ENCODE results near the gene TCHH.
"Not testable (repeated sequence)": the region's sequence is repeated elsewhere in the genome, so short reads cannot be mapped to it uniquely, and the experiment has no call there.

The TCHH gene

DNA sequence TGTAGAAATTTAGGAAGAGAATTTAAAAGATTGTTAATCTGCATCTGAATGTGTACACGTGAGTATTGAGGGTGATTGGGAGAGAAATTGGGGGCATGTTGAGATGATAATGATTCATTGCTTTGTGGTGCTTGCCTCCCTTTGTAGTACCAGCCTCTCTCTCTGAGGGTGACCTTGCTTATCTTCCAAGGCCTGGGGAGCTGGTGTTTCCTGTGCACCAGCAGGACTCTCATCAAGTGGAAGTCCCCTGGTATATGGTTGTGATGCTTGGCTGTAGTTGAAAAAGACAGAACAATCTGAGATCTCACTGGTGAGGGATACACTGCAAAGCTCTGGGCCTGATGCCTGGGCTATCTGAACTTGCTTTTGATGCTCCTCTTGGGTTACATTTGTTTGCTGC, 30.4 kb downstream of the TCHH start:
- H3K4me3 ChIP-seq (ENCODE audit: low read depth, low read length): no peak overlapping the region
- TF ChIP-seq, protein P1, sequence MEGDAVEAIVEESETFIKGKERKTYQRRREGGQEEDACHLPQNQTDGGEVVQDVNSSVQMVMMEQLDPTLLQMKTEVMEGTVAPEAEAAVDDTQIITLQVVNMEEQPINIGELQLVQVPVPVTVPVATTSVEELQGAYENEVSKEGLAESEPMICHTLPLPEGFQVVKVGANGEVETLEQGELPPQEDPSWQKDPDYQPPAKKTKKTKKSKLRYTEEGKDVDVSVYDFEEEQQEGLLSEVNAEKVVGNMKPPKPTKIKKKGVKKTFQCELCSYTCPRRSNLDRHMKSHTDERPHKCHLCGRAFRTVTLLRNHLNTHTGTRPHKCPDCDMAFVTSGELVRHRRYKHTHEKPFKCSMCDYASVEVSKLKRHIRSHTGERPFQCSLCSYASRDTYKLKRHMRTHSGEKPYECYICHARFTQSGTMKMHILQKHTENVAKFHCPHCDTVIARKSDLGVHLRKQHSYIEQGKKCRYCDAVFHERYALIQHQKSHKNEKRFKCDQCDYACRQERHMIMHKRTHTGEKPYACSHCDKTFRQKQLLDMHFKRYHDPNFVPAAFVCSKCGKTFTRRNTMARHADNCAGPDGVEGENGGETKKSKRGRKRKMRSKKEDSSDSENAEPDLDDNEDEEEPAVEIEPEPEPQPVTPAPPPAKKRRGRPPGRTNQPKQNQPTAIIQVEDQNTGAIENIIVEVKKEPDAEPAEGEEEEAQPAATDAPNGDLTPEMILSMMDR (IDR thresholded peaks at IDR 0.05; ENCODE audit: borderline replicate concordance, insufficient read depth, low read depth, low read length): no peak

DNA sequence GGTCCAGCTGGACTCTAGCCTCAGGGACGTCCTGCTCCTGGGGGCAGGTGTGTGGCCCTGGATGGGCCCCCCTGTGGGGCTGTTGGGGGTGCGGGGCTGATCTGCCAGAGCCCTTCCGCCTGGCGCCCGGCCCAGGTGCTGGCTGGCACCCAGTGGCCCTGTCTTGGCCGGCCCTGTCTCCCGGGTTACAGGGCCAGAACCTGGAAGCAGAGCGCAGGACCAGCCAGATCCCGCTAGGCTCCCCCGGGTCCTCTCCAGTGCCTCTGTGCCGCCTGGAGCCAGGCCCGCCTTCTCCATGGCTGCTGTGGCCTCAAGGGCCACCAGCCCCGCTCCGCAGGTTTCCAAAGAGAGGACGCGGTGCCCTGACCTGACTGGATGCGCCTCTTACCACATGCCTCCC, 34.2 kb downstream of the TCHH start:
- H3K4me3 ChIP-seq (ENCODE audit: low read depth, low read length): not testable (repeated sequence)

DNA sequence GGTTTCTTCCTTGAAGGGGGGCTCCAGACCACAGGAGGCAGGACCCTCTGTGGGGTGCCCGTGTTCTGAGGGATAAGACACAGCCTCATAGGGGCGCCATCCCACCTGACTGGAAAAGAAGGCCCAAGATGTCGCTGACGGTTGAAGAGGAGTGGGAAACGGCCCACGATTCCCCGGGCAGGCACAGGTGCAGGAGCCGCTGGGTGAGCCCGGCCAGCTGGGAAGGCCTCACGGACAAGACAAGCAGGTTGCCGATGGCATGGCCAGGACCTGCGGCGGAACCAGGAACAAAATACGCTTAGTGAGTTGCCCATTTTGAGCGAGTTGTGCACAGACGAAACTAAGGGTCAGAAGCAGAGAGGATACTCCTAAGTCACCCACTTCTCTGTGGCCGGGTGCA, 34.8 kb downstream of the TCHH start:
- H3K4me3 ChIP-seq (ENCODE audit: low read depth, low read length): not testable (repeated sequence)

DNA sequence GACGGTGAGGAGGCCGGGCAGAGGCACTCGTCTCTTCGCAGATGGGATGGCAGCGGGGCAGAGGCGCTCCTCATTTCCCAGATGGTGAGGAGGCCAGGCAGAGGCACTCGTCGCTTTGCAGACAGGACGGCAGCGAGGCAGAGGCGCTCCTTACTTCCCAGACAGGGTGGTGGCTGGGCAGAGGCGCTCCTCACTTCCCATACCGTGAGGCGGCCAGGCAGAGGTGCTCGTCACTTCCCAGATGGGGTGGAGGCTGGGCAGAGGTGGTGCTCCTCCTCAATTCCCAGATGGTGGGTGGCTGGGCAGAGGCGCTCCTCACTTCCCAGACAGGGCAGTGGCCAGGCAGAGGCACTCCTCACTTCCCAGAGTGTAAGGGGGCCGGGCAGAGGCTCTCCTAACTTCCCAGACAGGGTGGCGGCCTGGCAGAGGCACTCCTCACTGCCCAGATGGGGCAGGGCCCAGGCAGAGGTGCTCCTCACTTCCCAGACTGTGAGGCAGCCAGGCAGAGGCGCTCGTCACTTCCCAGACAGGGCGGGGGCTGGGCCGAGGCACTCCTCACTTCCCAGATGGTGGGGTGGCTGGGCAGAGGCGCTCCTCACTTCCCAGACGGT, 36.3 kb downstream of the TCHH start:
- TF ChIP-seq, protein P1 (IDR thresholded peaks at IDR 0.05; ENCODE audit: borderline replicate concordance, insufficient read depth, low read depth, low read length): no peak
- no peak overlapping the region for H3K4me3 ChIP-seq (ENCODE audit: low read depth, low read length)

DNA sequence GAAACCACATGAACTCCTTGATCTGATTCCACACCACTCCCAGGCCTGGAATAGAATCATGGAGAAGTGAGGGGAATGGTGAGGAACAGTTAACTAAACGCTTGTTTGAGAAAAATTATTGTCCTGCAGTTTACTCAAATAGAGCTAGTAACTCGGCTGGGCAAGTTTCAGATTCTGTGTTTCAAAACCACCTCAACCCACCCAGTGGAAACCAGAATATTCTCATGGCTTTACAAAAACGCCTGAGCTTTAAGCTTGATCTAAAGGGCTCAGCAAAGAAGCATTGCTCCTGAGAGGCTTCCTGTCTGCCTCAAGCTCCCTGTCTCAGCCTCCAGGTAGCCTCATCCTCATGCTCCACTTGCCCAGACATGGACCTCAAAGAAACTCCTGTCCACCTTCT, 42.9 kb downstream of the TCHH start:
- no peak overlapping the region for H3K4me3 ChIP-seq (ENCODE audit: low read depth, low read length)
- TF ChIP-seq, protein P1 (IDR thresholded peaks at IDR 0.05; ENCODE audit: borderline replicate concordance, insufficient read depth, low read depth, low read length): no peak

DNA sequence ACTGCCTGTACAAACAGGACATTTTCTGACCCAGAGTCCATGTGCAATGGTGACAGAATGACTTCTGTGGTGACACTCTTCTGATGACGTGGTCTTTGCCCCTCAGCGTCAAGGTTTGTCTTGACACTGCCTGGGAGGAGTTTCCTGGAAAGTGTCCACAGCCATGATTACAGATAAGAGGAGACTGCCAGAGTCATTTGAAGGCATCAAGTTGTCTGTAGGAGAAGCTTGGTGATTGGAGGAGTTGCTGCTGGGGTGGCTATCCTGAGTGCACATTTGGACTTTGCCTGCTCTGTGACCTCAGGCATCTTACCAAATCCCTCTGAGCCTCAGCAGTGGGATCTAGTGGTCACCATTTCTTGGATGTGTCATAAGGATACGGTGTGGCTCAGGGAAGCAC, 44.1 kb downstream of the TCHH start:
- H3K4me3 ChIP-seq (ENCODE audit: low read depth, low read length): no peak overlapping the region

DNA sequence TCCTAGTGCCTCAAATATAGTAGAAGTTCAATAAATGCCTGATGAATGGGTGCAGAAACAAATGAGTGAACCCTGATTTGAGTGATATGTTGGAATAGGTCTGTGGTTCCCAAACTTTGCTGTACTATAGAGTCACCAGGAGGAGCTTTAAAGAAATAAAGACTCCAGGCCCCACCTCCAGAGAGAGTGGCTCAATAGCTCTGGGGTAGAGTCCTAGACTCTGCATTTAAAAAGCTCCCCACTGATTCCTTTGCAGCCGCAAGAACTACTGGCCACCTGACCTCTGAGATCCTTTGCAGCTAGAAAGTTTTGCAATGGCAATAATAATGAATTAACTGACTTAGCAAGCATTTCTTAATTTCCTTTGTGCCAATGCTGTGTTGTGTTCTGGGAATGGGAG, 47.3 kb downstream of the TCHH start:
- TF ChIP-seq, protein P1 (IDR thresholded peaks at IDR 0.05; ENCODE audit: borderline replicate concordance, insufficient read depth, low read depth, low read length): no peak
- H3K4me3 ChIP-seq (ENCODE audit: low read depth, low read length): no peak overlapping the region

More for the DNA sequence above, 44.1 kb downstream of the TCHH start:
- TF ChIP-seq, protein P1 (IDR thresholded peaks at IDR 0.05; ENCODE audit: borderline replicate concordance, insufficient read depth, low read depth, low read length): no peak

DNA sequence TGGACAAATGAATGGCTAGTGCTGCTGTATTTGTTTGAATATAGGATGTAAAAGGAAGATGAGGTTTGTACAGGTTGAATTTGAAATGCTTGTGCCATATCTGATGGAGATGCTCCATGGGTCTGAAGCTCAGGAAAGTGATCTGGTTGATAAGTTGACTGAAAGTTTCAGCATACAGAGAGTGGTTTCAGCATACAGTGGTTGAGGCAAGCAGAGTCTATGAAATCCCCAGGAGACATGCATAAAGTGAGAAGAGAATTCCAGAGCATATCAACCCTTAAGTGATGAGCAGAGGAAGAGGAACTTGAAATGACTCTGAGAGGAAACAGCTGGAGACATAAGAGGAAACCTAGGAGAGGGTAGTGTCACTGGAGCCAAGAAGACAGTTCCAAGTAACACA, 48.1 kb downstream of the TCHH start:
- TF ChIP-seq, protein P1 (IDR thresholded peaks at IDR 0.05; ENCODE audit: borderline replicate concordance, insufficient read depth, low read depth, low read length): no peak
- no peak overlapping the region for H3K4me3 ChIP-seq (ENCODE audit: low read depth, low read length)

All from GM12875 (cell line).